Femur (tissue), 1 donor: ENCODE measurements around the gene STIM1.
A peak's percentile ranks its signal among the peaks of the same experiment; 100 is the strongest.
"Not testable (repeated sequence)": the region's sequence is repeated elsewhere in the genome, so short reads cannot be mapped to it uniquely, and the experiment has no call there.

Experiments used
- DNase-seq: peaks from one replicate; pipeline ENCODE4 v3.0.0-alpha.2; 2017

STIM1 gene

GRCh38 chr11:4083198-4083597 is 227.7 kb downstream of the STIM1 start:
- no peak for DNase-seq

GRCh38 chr11:4084406-4085125 is 229.1 kb downstream of the STIM1 start:
- no peak for DNase-seq

- no peak for DNase-seq
Observed at GRCh38 chr11:4085575-4085974, 230.1 kb downstream of the STIM1 start.

GRCh38 chr11:4086575-4087353 is 231.3 kb downstream of the STIM1 start:
- no peak for DNase-seq

- no peak for DNase-seq
Observed at GRCh38 chr11:4087551-4087950, 232.1 kb downstream of the STIM1 start.

GRCh38 chr11:4090258-4090657 is 234.8 kb downstream of the STIM1 start:
- DNase-seq: no peak

DNA sequence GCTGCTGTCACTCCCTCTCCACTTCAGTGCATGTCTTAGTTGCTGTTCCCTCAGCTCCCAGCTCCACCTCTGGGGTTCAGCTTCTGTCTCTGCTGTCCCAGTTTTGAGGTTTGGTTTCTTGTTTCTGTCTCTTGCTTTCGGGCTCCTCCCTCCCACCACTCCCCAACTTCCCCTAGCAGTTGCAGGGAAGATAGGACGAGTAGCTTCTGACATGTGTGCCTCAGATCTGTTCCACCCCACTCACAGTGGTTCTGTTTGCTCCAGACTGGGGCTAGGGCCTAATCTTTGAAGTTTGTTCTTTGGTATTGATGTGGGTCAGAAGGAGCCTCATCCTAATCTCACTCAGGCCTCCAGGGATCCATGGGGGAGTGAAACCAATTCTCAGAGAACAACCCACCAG is 236.6 kb downstream of the STIM1 start:
- no peak for DNase-seq

DNA sequence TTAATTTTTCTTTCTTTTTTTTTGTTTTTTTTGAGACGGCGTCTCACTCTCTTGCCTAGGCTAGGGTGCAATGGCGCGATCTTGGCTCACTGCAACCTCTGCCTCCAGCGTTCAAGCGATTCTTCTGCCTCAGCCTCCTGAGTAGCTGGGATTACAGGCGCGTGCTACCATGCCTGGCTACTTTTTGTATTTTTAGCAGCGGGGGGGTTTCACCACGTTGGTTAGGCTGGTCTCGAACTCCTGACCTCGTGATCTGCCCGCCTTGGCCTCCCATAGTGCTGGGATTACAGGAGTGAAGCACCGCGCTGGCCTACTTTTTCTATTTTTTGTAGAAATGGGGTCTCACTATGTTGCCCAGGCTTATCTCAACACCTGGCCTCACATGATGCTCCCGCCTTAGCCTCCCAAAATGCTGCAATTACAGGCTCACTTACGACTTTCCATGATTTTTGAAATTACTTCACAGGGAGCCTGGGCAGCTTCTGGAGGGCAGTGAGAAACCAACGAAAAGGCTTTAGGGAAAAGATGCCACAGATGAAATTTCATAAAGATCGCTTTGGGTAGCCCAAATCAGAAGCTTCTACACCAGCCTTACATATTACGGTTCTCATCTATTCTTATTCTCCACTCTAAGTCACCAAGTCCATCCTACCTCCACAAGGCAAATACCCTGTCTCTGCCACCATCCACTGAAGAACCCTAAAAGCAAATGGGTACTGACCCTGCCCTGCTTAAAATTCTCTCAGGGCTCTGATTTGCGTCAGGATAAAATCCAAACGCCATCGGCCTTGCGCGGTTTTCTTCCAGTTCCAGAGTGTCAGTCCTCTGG is 238.3 kb downstream of the STIM1 start:
- DNase-seq: no peak

- DNase-seq: peak; percentile 97
Observed at GRCh38 chr11:4094348-4095291, 239.2 kb downstream of the STIM1 start, which contains the start of gene RRM1. RRM1 (plus strand) TSS chr11:4094799; CDS start chr11:4095013, 214 bp downstream.

GRCh38 chr11:4095509-4096230 is 240.2 kb downstream of the STIM1 start:
- DNase-seq: no peak

GRCh38 chr11:4098026-4098621 is 242.7 kb downstream of the STIM1 start:
- no peak for DNase-seq

DNA sequence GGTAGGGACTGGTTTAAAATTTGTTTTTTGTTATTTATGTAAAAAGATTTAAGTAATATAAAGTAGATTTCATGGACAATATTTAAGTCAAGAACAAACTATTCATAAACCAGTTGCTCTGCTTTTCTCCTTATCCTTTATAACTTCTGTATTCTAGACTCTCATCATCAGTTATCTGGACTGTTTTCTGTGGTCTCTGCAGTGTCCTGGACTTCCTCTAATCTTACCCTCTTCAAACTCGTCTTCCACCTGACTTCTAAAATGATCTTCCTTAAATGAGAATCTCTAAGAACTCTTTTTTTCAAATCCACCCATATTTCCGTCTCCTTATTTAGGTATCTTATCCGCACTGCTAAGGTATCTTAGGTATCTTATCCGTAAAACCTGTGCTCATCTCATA is 247.2 kb downstream of the STIM1 start:
- DNase-seq: no peak

- DNase-seq: no peak
Observed at GRCh38 chr11:4103269-4103668, 247.8 kb downstream of the STIM1 start.

DNA sequence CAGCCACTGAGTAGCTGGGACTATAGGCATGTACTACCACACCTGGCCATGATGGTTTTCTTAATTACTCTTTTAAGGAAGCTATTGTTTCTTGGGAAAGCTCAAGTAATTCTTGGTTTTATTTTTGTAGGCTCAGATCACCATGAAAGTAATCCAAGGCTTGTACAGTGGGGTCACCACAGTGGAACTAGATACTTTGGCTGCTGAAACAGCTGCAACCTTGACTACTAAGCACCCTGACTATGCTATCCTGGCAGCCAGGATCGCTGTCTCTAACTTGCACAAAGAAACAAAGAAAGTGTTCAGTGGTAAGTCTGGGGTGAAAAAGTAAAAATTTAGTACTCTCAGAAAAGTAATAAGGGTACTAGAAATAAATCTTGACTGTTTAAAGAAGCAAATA is 250.5 kb downstream of the STIM1 start:
- no peak for DNase-seq

- DNase-seq: no peak
Observed at GRCh38 chr11:4111834-4112233, 256.4 kb downstream of the STIM1 start.

DNA sequence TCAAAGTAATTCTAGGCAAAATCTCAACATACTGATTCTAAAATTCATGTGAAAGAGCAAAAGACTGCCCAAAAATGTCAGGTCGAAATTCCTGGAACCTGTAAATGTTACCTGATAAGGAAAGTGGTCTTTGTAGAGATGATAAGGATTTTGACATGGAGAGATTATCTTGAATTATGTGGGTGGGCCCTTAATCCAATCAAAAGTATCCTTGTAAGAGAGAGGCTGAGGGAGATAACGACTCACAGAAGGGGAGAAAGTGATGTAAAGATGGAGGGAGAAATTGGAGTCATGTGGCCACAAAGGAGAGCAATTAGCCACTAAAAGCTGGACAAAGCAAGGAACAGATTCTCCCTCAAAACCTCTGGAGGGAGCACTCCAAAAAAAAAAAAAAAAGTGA is 259.7 kb downstream of the STIM1 start:
- DNase-seq: no peak

DNA sequence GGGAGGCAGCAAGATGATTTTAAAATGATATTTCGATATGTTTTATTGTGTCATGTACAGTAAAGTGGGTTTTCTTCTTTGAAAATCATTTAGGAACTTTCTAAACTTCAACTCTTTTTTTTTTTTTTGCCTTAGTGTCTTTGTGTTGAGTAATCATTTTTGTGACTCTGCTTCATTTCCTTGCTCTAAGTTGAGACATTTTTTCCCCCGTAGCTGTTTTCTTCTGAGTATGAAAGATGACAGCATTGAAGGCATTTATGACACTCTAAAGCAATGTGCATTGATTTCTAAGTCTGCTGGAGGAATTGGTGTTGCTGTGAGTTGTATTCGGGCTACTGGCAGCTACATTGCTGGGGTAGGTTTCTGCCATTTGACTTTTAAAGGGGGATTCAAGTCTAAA is 262.6 kb downstream of the STIM1 start:
- DNase-seq: no peak

- DNase-seq: no peak
Observed at GRCh38 chr11:4123218-4123617, 267.8 kb downstream of the STIM1 start.

DNA sequence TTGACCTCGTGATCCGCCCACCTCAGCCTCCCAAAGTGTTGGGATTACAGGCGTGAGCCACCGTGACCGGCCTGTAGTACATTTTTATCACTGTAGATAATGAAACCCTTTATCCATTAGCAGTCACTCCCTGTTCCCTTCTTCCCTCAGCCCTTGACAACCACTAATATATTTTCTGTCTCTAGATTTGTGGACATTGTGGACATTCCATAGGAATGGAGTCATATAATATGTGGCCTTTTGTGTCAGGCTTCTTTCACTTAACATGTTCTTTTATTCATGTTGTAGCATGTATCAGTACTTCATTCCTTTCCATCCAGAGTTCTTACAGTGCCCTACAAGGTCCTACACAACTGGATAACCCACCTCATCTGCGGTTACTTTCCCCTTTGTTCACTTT is 269.7 kb downstream of the STIM1 start:
- no peak for DNase-seq

GRCh38 chr11:4127357-4127756 is 271.9 kb downstream of the STIM1 start:
- no peak for DNase-seq

GRCh38 chr11:4130219-4130618 is 274.8 kb downstream of the STIM1 start:
- DNase-seq: not testable (repeated sequence)
